ENCODE results near the gene LBR.

LBR gene

DNA sequence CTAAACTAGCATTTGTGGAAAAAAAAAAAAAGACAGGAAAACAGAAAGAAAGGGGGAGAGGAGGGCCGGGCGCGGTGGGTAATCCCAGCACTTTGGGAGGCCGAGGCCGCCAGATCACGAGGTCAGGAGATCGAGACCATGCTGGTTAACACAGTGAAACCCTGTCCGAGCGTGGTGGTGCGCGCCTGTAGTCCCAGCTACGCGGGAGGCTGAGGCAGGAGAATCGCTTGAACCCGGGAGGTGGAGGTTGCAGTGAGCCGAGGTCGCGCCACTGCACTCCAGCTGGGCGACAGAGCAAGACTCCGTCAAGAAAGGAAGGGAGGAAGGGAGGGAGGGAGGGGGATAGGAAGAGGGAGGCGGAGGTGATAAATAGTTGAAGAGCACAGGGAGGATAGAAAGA is 54.7 kb downstream of the LBR start:
- no peak for DNase-seq (ENCODE audit: low spot score)

DNA sequence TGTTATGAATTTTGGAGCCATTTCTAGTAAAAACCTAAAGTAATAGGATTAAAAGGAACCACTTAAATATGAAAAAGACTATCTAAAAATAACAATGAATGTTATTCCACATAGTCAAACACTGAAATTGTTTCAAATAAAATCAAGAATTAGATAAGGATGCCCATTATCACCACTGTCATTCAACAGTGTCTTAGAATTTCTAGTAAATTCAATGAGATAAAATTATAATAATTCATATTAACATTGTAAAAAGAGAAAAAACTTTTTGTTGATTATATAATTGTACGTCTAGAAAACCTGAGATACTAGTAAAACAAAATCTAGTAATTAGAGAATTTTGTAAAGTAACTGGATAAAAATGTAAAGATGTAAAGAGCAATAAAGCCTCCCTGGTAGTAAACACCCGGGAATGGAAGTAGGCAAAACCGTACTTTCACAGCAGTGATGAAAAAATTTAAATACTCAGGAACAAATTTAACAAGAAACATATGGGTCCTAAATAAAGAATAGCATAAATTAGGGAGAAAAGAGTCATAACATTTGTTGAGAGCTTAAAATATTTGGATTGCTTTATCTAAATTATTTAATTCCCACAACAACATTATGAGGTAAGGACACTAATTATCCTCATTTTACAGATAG is 56.4 kb downstream of the LBR start:
- no peak for DNase-seq (ENCODE audit: low spot score)

GRCh38 chr1:225368036-225368552 is 59.7 kb downstream of the LBR start:
- no peak for DNase-seq (ENCODE audit: low spot score)

- DNase-seq (ENCODE audit: low spot score): no peak
Measured at GRCh38 chr1:225366552-225366951, 61.3 kb downstream of the LBR start.

DNA sequence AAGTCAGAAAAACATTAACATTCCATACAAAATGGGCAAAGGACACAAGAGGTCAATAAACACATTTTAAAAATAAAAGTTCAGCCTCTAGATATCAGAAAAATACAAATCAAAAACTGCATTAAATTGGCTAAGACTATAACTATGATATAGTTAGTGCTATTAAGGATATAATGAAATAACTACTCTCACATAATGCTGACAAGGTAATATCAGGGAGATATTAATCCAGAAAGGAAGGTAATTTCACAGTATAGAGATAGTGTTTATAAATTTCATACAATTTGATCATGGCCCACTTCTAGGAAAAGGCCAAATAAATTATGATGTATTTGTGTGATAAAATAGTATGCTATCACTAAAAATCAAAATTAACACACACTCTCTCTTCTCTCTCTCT is 61.8 kb downstream of the LBR start:
- DNase-seq (ENCODE audit: low spot score): no peak

GRCh38 chr1:225364439-225364838 is 63.4 kb downstream of the LBR start:
- DNase-seq (ENCODE audit: low spot score): no peak

- DNase-seq (ENCODE audit: low spot score): no peak
Measured at GRCh38 chr1:225362805-225363204, 65.0 kb downstream of the LBR start.

DNA sequence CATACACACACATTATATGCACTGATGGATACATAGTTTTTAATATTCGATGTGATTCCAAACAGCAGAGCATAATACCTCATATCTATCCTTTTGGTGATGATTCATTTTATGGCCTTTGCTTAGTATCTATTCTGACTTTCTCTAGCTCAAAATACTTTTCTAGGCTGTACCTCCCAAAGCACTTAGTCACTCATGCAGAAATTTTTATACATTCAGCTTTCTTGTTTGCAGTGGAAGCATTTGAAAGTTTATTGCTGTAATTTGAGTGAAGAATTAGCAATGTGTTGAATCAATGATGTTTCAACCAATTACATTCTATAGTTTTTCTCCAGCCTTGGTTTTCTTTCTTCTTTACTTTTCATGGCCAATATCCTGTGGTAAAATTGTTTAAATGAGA is 66.7 kb downstream of the LBR start:
- DNase-seq (ENCODE audit: low spot score): no peak

GRCh38 chr1:225360119-225360518 is 67.7 kb downstream of the LBR start:
- no peak for DNase-seq (ENCODE audit: low spot score)

GRCh38 chr1:225355863-225356262 is 72.0 kb downstream of the LBR start:
- no peak for DNase-seq (ENCODE audit: low spot score)

DNA sequence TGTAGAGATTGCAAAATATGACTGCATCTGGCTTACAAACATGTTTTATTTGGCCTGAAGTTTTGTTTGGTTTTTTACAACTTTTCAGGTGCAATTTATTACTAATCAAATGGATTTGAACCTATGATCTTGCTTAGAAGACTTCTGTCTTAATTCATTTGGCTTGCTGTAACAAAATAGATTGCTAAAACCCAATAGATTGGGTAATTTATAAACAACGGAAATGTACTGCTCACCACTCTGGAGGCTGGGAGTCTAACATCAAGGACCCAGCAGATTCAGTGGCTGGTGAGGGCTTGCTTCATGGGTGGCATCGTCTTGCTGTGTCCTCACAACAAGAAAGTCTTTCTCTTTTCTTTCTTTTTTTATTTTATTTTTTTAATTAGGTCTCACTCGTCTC is 72.9 kb downstream of the LBR start:
- DNase-seq (ENCODE audit: low spot score): no peak

Data from HuH-7 (cell line).